Lung (tissue), 12 donors: Measurements from ENCODE around the gene MRM3. TPM values are rescaled to one million over a fixed set of nuclear protein-coding genes. Genes with fewer than 3 reads are reported as not detected.
"Not testable (repeated sequence)": the region's sequence is repeated elsewhere in the genome, so short reads cannot be mapped to it uniquely, and the experiment has no call there.

Experiments used
- ATAC-seq: fragments of 200-7000 bp; cut with Tn5 transposase; one replicate; pipeline ENCODE4 v1.9.1; 2020; ENCODE audit warnings: moderate number of reproducible peaks; ENCODE audit not compliant: insufficient read depth, low FRiP score
- DNase-seq, 3 donors: peaks; one replicate each; pipeline ENCODE4 v3.0.0-alpha.2; 2013 to 2017
- H3K27ac ChIP-seq, 2 donors: one replicate each; pipeline ENCODE4 v1.5.1; 2013; ENCODE audit warnings: mild to moderate bottlenecking in 2 of 2, moderate library complexity in 2 of 2, control low read depth in 1 of 2, inconsistent platforms in 1 of 2, low read depth in 1 of 2, low read length in 1 of 2
- H3K27me3 ChIP-seq, 3 donors: one replicate each; pipeline ENCODE4 v1.5.1; 2013; ENCODE audit warnings: low read length in 2 of 3; ENCODE audit not compliant: control insufficient read depth in 3 of 3, insufficient read depth in 3 of 3
- H3K36me3 ChIP-seq, 4 donors: one replicate each; pipeline ENCODE4 v1.5.1; 2013; ENCODE audit warnings: low read length in 4 of 4, mild to moderate bottlenecking in 1 of 4, moderate library complexity in 1 of 4; ENCODE audit not compliant: control insufficient read depth in 4 of 4, insufficient read depth in 4 of 4
- H3K4me1 ChIP-seq, 5 donors: one replicate each; pipeline ENCODE4 v1.5.1; 2013; ENCODE audit warnings: low read length in 5 of 5, mild to moderate bottlenecking in 2 of 5, moderate library complexity in 1 of 5; ENCODE audit not compliant: control insufficient read depth in 5 of 5, insufficient read depth in 5 of 5
- H3K4me3 ChIP-seq: one replicate; pipeline ENCODE4 v1.5.1; 2013; ENCODE audit warnings: mild to moderate bottlenecking, control low read depth, moderate library complexity
- H3K9ac ChIP-seq, 2 donors: one replicate each; pipeline ENCODE4 v1.5.1; 2013; ENCODE audit warnings: low read length in 2 of 2, control low read depth in 1 of 2; ENCODE audit not compliant: insufficient read depth in 1 of 2
- H3K9me3 ChIP-seq, 4 donors: one replicate each; pipeline ENCODE4 v1.5.1; 2013; ENCODE audit warnings: low read length in 3 of 4, mild to moderate bottlenecking in 1 of 4, moderate library complexity in 1 of 4; ENCODE audit not compliant: control insufficient read depth in 4 of 4, insufficient read depth in 3 of 4
- CTCF ChIP-seq: IDR thresholded peaks from 2 replicates; pipeline ENCODE4 v1.5.1; 2012; ENCODE audit warnings: mild to moderate bottlenecking; ENCODE audit errors: control extremely low read depth, extremely low read depth
- whole genome bisulfite sequencing, 2 donors: extraction: QIAGEN DNeasy Blood & Tissue Kit; methylation state at CpG; one replicate each; pipeline ENCODE4 v1.1.7; 2013; 5-methylcytosine and 5-hydroxymethylcytosine counted together
- polyA plus RNA-seq, 2 donors: library from polyadenylated mRNA; stranded (reverse); fragments of 200-250 nt; gene quantifications; one replicate each; pipeline ENCODE4 v1.2.1, GENCODE V29; 2013
- total RNA-seq, 2 donors: library from RNA; depleted of rRNA in 1 of 2; stranded (reverse); fragments of >200 nt in 1 of 2; gene quantifications; one replicate each; pipeline ENCODE4 v1.2.1, GENCODE V29; 2014 to 2021
- donor health status: control.
- donor health status: control.
- donor health status: Bipolar disorder and iron deficiency.
- donor health status: healthy.
- donor health status: DM: yes; HTN: yes; CAD: no.

MRM3 gene
- total and polyA plus RNA-seq, 4 donors: 10.4 to 16.3 (median 13.1) TPM

GRCh38 chr17:826778-827177 lies 44.6 kb downstream of the MRM3 start:
- Histone ChIP-seq H3K9me3 (peaks cover 0 to 2% (median 0%) of the 10 kb centered on the region in 4 donors), H3K36me3 (peaks cover 0 to 10% (median 5%) of the 10 kb centered on the region in 4 donors), H3K27ac (no peak overlapping the region), H3K4me3 (no peak overlapping the region), H3K4me1 (no peaks in the 10 kb centered on the region), H3K27me3 (no peaks in the 10 kb centered on the region), H3K9ac (no peak overlapping the region)
- 94 to 96% methylated on average over 21 of the region's 21 CpGs for WGBS, 2 donors
- ATAC-seq: no peak
- no peak for TF ChIP-seq CTCF
- no peak for DNase-seq

GRCh38 chr17:828761-829160 lies 46.6 kb downstream of the MRM3 start:
- Histone ChIP-seq H3K4me1 (no peaks in the 10 kb centered on the region), H3K27me3 (no peaks in the 10 kb centered on the region), H3K9ac (no peak overlapping the region), H3K27ac (no peak overlapping the region), H3K9me3 (peaks cover 0 to 2% (median 0%) of the 10 kb centered on the region in 4 donors), H3K36me3 (peaks cover 0 to 4% (median 0%) of the 10 kb centered on the region in 4 donors), H3K4me3 (no peak overlapping the region)
- DNase-seq (no peak), ATAC-seq (no peak)
- no peak for TF ChIP-seq CTCF
- 84 to 86% methylated on average over 5 of the region's 5 CpGs for WGBS, 2 donors

GRCh38 chr17:829614-830013 lies 47.5 kb downstream of the MRM3 start:
- H3K9ac ChIP-seq, H3K27ac ChIP-seq, DNase-seq, H3K27me3 ChIP-seq, H3K4me1 ChIP-seq, H3K36me3 ChIP-seq, H3K4me3 ChIP-seq, ATAC-seq, H3K9me3 ChIP-seq: not testable (repeated sequence)
- WGBS, 2 donors: 58 to 89% methylated on average over 3 of the region's 3 CpGs

- Histone ChIP-seq H3K36me3 (no peaks in the 10 kb centered on the region), H3K27me3 (no peaks in the 10 kb centered on the region), H3K27ac (no peak overlapping the region), H3K4me1 (no peaks in the 10 kb centered on the region), H3K9me3 (peaks cover 0 to 2% (median 0%) of the 10 kb centered on the region in 4 donors), H3K9ac (no peak overlapping the region), H3K4me3 (no peak overlapping the region)
- no peak for TF ChIP-seq CTCF
- DNase-seq (no peak), ATAC-seq (no peak)
- 74% methylated on average over 19 of the region's 19 CpGs for WGBS, 2 donors
Observed at GRCh38 chr17:830381-830780, 48.2 kb downstream of the MRM3 start.
